ENCODE measurements around the gene NFATC4. TPM values are rescaled to one million over a fixed set of nuclear protein-coding genes. Genes with fewer than 3 reads are reported as not detected.

Gene NFATC4
- total and polyA plus RNA-seq, 10 of the 15 experiments (the other 5 are each of a cell fraction or from before 2014, with no cell fraction given) = 0.97 to 14.3 (median 4.9) TPM

GRCh38 chr14:24403294-24403998 is 35.5 kb downstream of the NFATC4 start:
- ChIA-PET CTCF (no interaction called here), POLR2A (no interaction called here), SMC1A (ENCODE audit: uncharacterized antibody, unreplicated experiment) (interaction anchor here (1.9 kb wide), 1 partner anchor 27 kb away, joined by 7 read pairs; the partner anchor contains the start of genes CBLN3 and KHNYN), RAD21 (ENCODE audit: unreplicated experiment) (interaction anchor here (0.6 kb wide), 1 partner anchor 37 kb away, joined by 3 read pairs; no protein-coding TSS in a partner anchor)
- no peaks in the 10 kb centered on the region for H3K9me3 ChIP-seq (replicated peaks; ENCODE audit: control insufficient read depth, insufficient read depth, low read length)
- ATAC-seq (no peak), DNase-seq (ENCODE audit: low read depth, low spot score) (no peak), FAIRE-seq (no peak)
- no peak overlapping the region for H3K9ac ChIP-seq (ENCODE audit: control insufficient read depth, insufficient read depth, low read length)
- peaks cover 3 to 8% of the 10 kb centered on the region in 2 experiments; a peak in 3 of 4 replicates for H3K27me3 ChIP-seq (replicated peaks in 1 of 2; ENCODE audit: control insufficient read depth in 2 of 2, insufficient read depth in 2 of 2, low read length in 1 of 2)
- H3K4me1 ChIP-seq (ENCODE audit: control insufficient read depth, insufficient read depth, low read length) = no peaks in the 10 kb centered on the region
- no peak overlapping the region for H3K27ac ChIP-seq (ENCODE audit: control insufficient read depth, insufficient read depth)
- in situ Hi-C loops (cut with MboI) (no loop called here), intact Hi-C loops (cut with micrococcal nuclease; ENCODE audit: unreplicated experiment) (no loop called here)
- no peak overlapping the region for H2AFZ ChIP-seq (ENCODE audit: control insufficient read depth, low read depth, low read length)
- H3K79me2 ChIP-seq (ENCODE audit: control insufficient read depth, insufficient read depth, low read length) = no peaks in the 10 kb centered on the region
- H4K20me1 ChIP-seq (ENCODE audit: control insufficient read depth, insufficient read depth) = no peaks in the 10 kb centered on the region
- H3K4me3 ChIP-seq = no peak overlapping the region
- no TSS peak for BruUV-seq (replicated peaks)
- WGBS (ENCODE audit: insufficient coverage, insufficient replicate concordance, low lambda C conversion rate, missing lambda C conversion rate) = 52% methylated on average over 7 of the region's 7 CpGs
- TF ChIP-seq ASH2L (IDR thresholded peaks at IDR 0.05; ENCODE audit: borderline replicate concordance, low read depth) (no peak), ESRRA (IDR thresholded peaks at IDR 0.05; ENCODE audit: low read length) (no peak)
- H3K4me2 ChIP-seq (ENCODE audit: control insufficient read depth, insufficient read depth) = no peak overlapping the region
- no peaks in the 10 kb centered on the region for H3K36me3 ChIP-seq (ENCODE audit: control insufficient read depth in 2 of 2, insufficient read depth in 2 of 2, low read length in 1 of 2)

GRCh38 chr14:24404814-24405213 is 36.8 kb downstream of the NFATC4 start:
- H3K9ac ChIP-seq (ENCODE audit: control insufficient read depth, insufficient read depth, low read length) = no peak overlapping the region
- H3K79me2 ChIP-seq (ENCODE audit: control insufficient read depth, insufficient read depth, low read length) = no peaks in the 10 kb centered on the region
- no peaks in the 10 kb centered on the region for H4K20me1 ChIP-seq (ENCODE audit: control insufficient read depth, insufficient read depth)
- H3K36me3 ChIP-seq (ENCODE audit: control insufficient read depth in 2 of 2, insufficient read depth in 2 of 2, low read length in 1 of 2) = no peaks in the 10 kb centered on the region
- H3K27me3 ChIP-seq (replicated peaks in 1 of 2; ENCODE audit: control insufficient read depth in 2 of 2, insufficient read depth in 2 of 2, low read length in 1 of 2) = peaks cover 1 to 3% of the 10 kb centered on the region in 2 experiments; a peak in 3 of 4 replicates
- no peak for ATAC-seq
- ChIA-PET CTCF (interaction anchor here (1.5 to 2.6 kb wide), 2 partner anchors 17 to 20 kb away, joined by 3 to 8 read pairs; no protein-coding TSS in a partner anchor), SMC1A (ENCODE audit: uncharacterized antibody, unreplicated experiment) (no interaction called here), POLR2A (interaction anchor here (0.6 kb wide), 1 partner anchor 64 kb away, joined by 3 read pairs; no protein-coding TSS in a partner anchor), RAD21 (ENCODE audit: unreplicated experiment) (interaction anchor here (0.8 kb wide), 1 partner anchor 27 kb away, joined by 3 read pairs; no protein-coding TSS in a partner anchor)
- H3K27ac ChIP-seq (ENCODE audit: control insufficient read depth, insufficient read depth) = no peak overlapping the region
- H2AFZ ChIP-seq (ENCODE audit: control insufficient read depth, low read depth, low read length) = no peak overlapping the region
- in situ Hi-C loops (cut with MboI) (no loop called here), intact Hi-C loops (cut with micrococcal nuclease; ENCODE audit: unreplicated experiment) (no loop called here)
- H3K4me3 ChIP-seq = no peak overlapping the region
- no peaks in the 10 kb centered on the region for H3K4me1 ChIP-seq (ENCODE audit: control insufficient read depth, insufficient read depth, low read length)
- DNase-seq (ENCODE audit: low read depth, low spot score) = no peak
- 19% methylated on average over 4 of the region's 4 CpGs for WGBS (ENCODE audit: insufficient coverage, insufficient replicate concordance, low lambda C conversion rate, missing lambda C conversion rate)
- H3K9me3 ChIP-seq (replicated peaks; ENCODE audit: control insufficient read depth, insufficient read depth, low read length) = no peaks in the 10 kb centered on the region
- no TSS peak for BruUV-seq (replicated peaks)
- FAIRE-seq = no peak
- no peak overlapping the region for H3K4me2 ChIP-seq (ENCODE audit: control insufficient read depth, insufficient read depth)
- TF ChIP-seq EGR1 (IDR thresholded peaks at IDR 0.05; ENCODE audit: borderline replicate concordance in 1 of 2, low read depth in 2 of 2, low read length in 2 of 2) = no peak
- no peak for TF ChIP-seq PML (IDR thresholded peaks at IDR 0.05; ENCODE audit: low read length)
- no peak for TF ChIP-seq CHD2 (IDR thresholded peaks at IDR 0.05; ENCODE audit: borderline replicate concordance, low read depth, low read length)
- TF ChIP-seq CHD1 (IDR thresholded peaks at IDR 0.05; ENCODE audit: low read depth, low read length) = no peak
- TF ChIP-seq RB1 (IDR thresholded peaks at IDR 0.05; ENCODE audit: borderline replicate concordance) = no peak
- no peak for TF ChIP-seq ZNF24 (IDR thresholded peaks at IDR 0.05)
- no peak for TF ChIP-seq FOXK2 (IDR thresholded peaks at IDR 0.05)
- no peak for TF ChIP-seq NFYB (IDR thresholded peaks at IDR 0.05; ENCODE audit: insufficient read depth, low read depth, low read length)
- no peak for TF ChIP-seq SREBF1 (IDR thresholded peaks at IDR 0.05; ENCODE audit: low read length)
- TF ChIP-seq CREB1 (IDR thresholded peaks at IDR 0.05; ENCODE audit: low read depth) = no peak
- no peak for TF ChIP-seq POU2F2 (IDR thresholded peaks at IDR 0.05; ENCODE audit: borderline replicate concordance, low read depth, low read length)
- no peak for TF ChIP-seq ZNF217 (IDR thresholded peaks at IDR 0.05)
- no peak for TF ChIP-seq ZBTB33 (IDR thresholded peaks at IDR 0.05)
- TF ChIP-seq USF2 (IDR thresholded peaks at IDR 0.05; ENCODE audit: borderline replicate concordance, low read depth, low read length) = no peak
